ENCODE data around the gene CTDSPL.

DNA sequence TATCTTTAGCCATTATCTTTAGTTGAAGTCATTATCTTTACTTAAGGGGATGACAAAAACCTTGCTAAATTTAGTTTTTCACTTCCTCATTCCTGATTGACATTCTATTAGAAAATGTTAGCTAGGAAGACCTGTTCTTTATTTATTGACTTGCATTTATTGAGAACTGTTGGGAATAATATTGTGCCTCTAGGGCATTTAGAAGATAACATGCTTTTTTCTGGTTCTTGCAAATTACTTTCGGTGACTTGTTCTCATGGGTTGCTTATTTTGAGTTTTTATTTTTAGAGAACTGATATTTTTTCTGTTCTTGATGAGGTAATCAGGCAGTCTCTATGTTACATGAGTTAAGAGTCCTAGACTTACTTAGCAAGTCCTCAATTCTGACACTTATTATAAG, 48.3 kb upstream of the CTDSPL start:
- TF ChIP-seq, protein P1, sequence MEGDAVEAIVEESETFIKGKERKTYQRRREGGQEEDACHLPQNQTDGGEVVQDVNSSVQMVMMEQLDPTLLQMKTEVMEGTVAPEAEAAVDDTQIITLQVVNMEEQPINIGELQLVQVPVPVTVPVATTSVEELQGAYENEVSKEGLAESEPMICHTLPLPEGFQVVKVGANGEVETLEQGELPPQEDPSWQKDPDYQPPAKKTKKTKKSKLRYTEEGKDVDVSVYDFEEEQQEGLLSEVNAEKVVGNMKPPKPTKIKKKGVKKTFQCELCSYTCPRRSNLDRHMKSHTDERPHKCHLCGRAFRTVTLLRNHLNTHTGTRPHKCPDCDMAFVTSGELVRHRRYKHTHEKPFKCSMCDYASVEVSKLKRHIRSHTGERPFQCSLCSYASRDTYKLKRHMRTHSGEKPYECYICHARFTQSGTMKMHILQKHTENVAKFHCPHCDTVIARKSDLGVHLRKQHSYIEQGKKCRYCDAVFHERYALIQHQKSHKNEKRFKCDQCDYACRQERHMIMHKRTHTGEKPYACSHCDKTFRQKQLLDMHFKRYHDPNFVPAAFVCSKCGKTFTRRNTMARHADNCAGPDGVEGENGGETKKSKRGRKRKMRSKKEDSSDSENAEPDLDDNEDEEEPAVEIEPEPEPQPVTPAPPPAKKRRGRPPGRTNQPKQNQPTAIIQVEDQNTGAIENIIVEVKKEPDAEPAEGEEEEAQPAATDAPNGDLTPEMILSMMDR (IDR thresholded peaks at IDR 0.05): no peak
- TF ChIP-seq POLR2AphosphoS5 (IDR thresholded peaks at IDR 0.05): no peak
- no peak for TF ChIP-seq POLR2A (IDR thresholded peaks at IDR 0.05)

Data from suprapubic skin (tissue), 4 donors.